ENCODE measurements around the gene PSD2. TPM values are rescaled to one million over a fixed set of nuclear protein-coding genes. Genes with fewer than 3 reads are reported as not detected.

Gene PSD2
- total and polyA plus RNA-seq, 7 donors, result under 0.01 to 0.28 (median 0.10) TPM; not detected in 4

GRCh38 chr5:139763930-139764791, 31.4 kb upstream of the PSD2 start:
- Histone ChIP-seq H3K36me3 (no peaks in the 10 kb centered on the region), H3K9me3 (no peaks in the 10 kb centered on the region), H3K4me3 (no peak overlapping the region), H3K4me1 (peaks cover 0 to 18% (median 3%) of the 10 kb centered on the region in 4 donors), H3K27me3 (peaks cover 12 to 26% (median 21%) of the 10 kb centered on the region in 3 donors), H3K27ac (no peak overlapping the region)
- intact Hi-C loops (cut with DNase I), result no loop called here
- TF ChIP-seq CTCF (IDR thresholded peaks at IDR 0.05) (no peak), POLR2A (IDR thresholded peaks at IDR 0.05) (no peak), POLR2AphosphoS5 (IDR thresholded peaks at IDR 0.05) (no peak), EP300 (IDR thresholded peaks at IDR 0.05) (no peak)
- DNase-seq, result no peak
- WGBS, 2 donors, result 9 to 21% methylated on average over 45 of the region's 45 CpGs

GRCh38 chr5:139764886-139765408, 30.7 kb upstream of the PSD2 start:
- TF ChIP-seq POLR2AphosphoS5 (IDR thresholded peaks at IDR 0.05), result no peak
- TF ChIP-seq CTCF (IDR thresholded peaks at IDR 0.05), result no peak
- TF ChIP-seq POLR2A (IDR thresholded peaks at IDR 0.05), result no peak
- no peak for TF ChIP-seq EP300 (IDR thresholded peaks at IDR 0.05)
- H3K36me3 ChIP-seq, result no peaks in the 10 kb centered on the region
- peaks cover 12 to 26% (median 21%) of the 10 kb centered on the region in 3 donors for H3K27me3 ChIP-seq
- no peak overlapping the region for H3K27ac ChIP-seq
- no peaks in the 10 kb centered on the region for H3K9me3 ChIP-seq
- WGBS, 2 donors, result 51 to 53% methylated on average over 11 of the region's 11 CpGs
- intact Hi-C loops (cut with DNase I), result loop anchor here (1.0 to 5.0 kb wide), 2 partner anchors 132 to 343 kb away; no protein-coding TSS in a partner anchor
- DNase-seq, result no peak
- peaks cover 0 to 18% (median 3%) of the 10 kb centered on the region in 4 donors for H3K4me1 ChIP-seq
- H3K4me3 ChIP-seq, result peak overlapping the region in 1 of 4 donors; percentile 57

- H3K36me3 ChIP-seq, result no peaks in the 10 kb centered on the region
- TF ChIP-seq CTCF (IDR thresholded peaks at IDR 0.05), result peak; percentile 99 to 100 (median 99)
- no peak for TF ChIP-seq POLR2A (IDR thresholded peaks at IDR 0.05)
- peak in 1 of 4 donors; percentile 9 for TF ChIP-seq POLR2AphosphoS5 (IDR thresholded peaks at IDR 0.05)
- TF ChIP-seq EP300 (IDR thresholded peaks at IDR 0.05), result no peak
- H3K9me3 ChIP-seq, result no peaks in the 10 kb centered on the region
- H3K27me3 ChIP-seq, result peaks cover 12 to 26% (median 21%) of the 10 kb centered on the region in 3 donors
- intact Hi-C loops (cut with DNase I), result loop anchor here (1.0 to 5.0 kb wide), 2 partner anchors 132 to 343 kb away; no protein-coding TSS in a partner anchor
- DNase-seq, result peak; percentile 81
- H3K4me1 ChIP-seq, result peaks cover 0 to 18% (median 3%) of the 10 kb centered on the region in 4 donors
- 8% methylated on average over 46 of the region's 46 CpGs for WGBS, 2 donors
- peak overlapping the region; percentile 24 to 57 (median 49) for H3K4me3 ChIP-seq
- H3K27ac ChIP-seq, result peak overlapping the region in 1 of 4 donors; percentile 38
These were observed 30.0 kb upstream of the PSD2 start for GRCh38 chr5:139765409-139766217.

- no peaks in the 10 kb centered on the region for H3K36me3 ChIP-seq
- no peak for DNase-seq
- intact Hi-C loops (cut with DNase I), result loop anchor here (5.0 kb wide), 1 partner anchor 346 kb away; no protein-coding TSS in a partner anchor
- 61 to 72% methylated on average over 4 of the region's 4 CpGs for WGBS, 2 donors
- TF ChIP-seq EP300 (IDR thresholded peaks at IDR 0.05), result no peak
- TF ChIP-seq POLR2A (IDR thresholded peaks at IDR 0.05), result no peak
- no peak for TF ChIP-seq POLR2AphosphoS5 (IDR thresholded peaks at IDR 0.05)
- peaks cover 12 to 24% (median 21%) of the 10 kb centered on the region in 3 donors for H3K27me3 ChIP-seq
- no peak overlapping the region for H3K27ac ChIP-seq
- H3K4me3 ChIP-seq, result no peak overlapping the region
- no peaks in the 10 kb centered on the region for H3K9me3 ChIP-seq
- peaks cover 0 to 18% (median 3%) of the 10 kb centered on the region in 4 donors for H3K4me1 ChIP-seq
These were observed 27.6 kb upstream of the PSD2 start for GRCh38 chr5:139767960-139768359.

All from sigmoid colon (tissue), 7 donors.